Gastroesophageal sphincter (tissue), 3 donors: ENCODE measurements around the gene SRGAP2.
"Not testable (repeated sequence)": the region's sequence is repeated elsewhere in the genome, so short reads cannot be mapped to it uniquely, and the experiment has no call there.

ENCODE experiments used
- EP300 ChIP-seq: sonication (generic); formaldehyde crosslinking; IDR thresholded peaks from one replicate; pipeline ENCODE4 v1.6.1; 2017; ENCODE audit warnings: antibody characterized with exemption, mild to moderate bottlenecking
- POLR2AphosphoS5 ChIP-seq: sonication (generic); formaldehyde crosslinking; IDR thresholded peaks from one replicate; pipeline ENCODE4 v1.6.1; 2017; ENCODE audit warnings: antibody characterized with exemption
- TF ChIP-seq, protein P1 (sequence below), 4 experiments: fragments of 200-600 bp in 2 of 4; fragments of 450-650 bp in 2 of 4; sonication (generic) in 1 of 4; IDR thresholded peaks; one replicate each; pipeline ENCODE4 v1.5.1; 2017 to 2019; ENCODE audit warnings: antibody characterized with exemption in 4 of 4, mild to moderate bottlenecking in 2 of 4, moderate library complexity in 2 of 4

DNA sequence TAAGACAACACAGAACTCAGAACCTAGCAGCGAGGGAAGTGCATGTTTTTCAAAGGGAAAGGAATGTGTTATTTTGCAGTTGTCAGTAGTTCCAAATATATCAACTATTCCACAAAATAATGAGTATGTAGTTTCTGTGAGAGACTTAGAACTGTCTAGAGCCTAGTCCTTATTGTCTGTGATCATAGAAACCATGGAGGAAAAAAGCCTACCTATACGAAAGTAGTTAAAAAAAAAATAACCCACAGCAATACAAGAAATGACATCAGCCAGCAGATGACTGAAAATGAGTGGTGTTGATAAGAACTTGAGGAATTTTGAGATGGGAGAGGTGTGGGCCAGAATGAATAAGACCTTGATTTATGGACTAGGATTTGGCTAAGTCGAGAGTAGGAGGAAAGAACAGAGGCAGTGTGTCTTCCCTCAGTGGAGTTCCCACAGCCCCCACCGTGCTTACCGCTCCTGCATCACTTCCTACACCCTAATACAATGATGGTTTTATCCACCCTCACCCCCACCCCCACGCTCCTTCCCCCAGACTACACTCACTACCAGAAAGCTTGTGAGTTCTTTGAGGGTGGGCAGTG lies 20.9 kb downstream of the SRGAP2 start:
- TF ChIP-seq EP300, POLR2AphosphoS5: not testable (repeated sequence)
- TF ChIP-seq, protein P1, sequence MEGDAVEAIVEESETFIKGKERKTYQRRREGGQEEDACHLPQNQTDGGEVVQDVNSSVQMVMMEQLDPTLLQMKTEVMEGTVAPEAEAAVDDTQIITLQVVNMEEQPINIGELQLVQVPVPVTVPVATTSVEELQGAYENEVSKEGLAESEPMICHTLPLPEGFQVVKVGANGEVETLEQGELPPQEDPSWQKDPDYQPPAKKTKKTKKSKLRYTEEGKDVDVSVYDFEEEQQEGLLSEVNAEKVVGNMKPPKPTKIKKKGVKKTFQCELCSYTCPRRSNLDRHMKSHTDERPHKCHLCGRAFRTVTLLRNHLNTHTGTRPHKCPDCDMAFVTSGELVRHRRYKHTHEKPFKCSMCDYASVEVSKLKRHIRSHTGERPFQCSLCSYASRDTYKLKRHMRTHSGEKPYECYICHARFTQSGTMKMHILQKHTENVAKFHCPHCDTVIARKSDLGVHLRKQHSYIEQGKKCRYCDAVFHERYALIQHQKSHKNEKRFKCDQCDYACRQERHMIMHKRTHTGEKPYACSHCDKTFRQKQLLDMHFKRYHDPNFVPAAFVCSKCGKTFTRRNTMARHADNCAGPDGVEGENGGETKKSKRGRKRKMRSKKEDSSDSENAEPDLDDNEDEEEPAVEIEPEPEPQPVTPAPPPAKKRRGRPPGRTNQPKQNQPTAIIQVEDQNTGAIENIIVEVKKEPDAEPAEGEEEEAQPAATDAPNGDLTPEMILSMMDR (IDR thresholded peaks at IDR 0.05) = not testable (repeated sequence)
